Liver (tissue), 9 donors: ENCODE results near the gene TAAR5. TPM values are rescaled to one million over a fixed set of nuclear protein-coding genes. Genes with fewer than 3 reads are reported as not detected.

Source experiments
- DNase-seq: peaks from one replicate; pipeline ENCODE4 v3.0.0-alpha.2; 2017; ENCODE audit warnings: low spot score
- H3K27ac ChIP-seq, 2 donors: one replicate each; pipeline ENCODE4 v1.7.0; 2013; ENCODE audit warnings: inconsistent platforms in 2 of 2, low read length in 2 of 2, control low read depth in 1 of 2, low read depth in 1 of 2, mild to moderate bottlenecking in 1 of 2
- H3K27me3 ChIP-seq, 4 donors: one replicate each; pipeline versions ENCODE4 v1.6.1 to v1.7.0; 2013; ENCODE audit warnings: low read length in 3 of 4, inconsistent platforms in 1 of 4, mild to moderate bottlenecking in 1 of 4, moderate library complexity in 1 of 4; ENCODE audit not compliant: control insufficient read depth in 4 of 4, insufficient read depth in 4 of 4
- H3K36me3 ChIP-seq, 4 donors: one replicate each; pipeline versions ENCODE4 v1.6.1 to v1.7.0; 2013; ENCODE audit warnings: low read length in 3 of 4, mild to moderate bottlenecking in 3 of 4, low read depth in 1 of 4, moderate library complexity in 1 of 4; ENCODE audit not compliant: control insufficient read depth in 4 of 4, insufficient read depth in 3 of 4
- H3K4me1 ChIP-seq, 4 donors: one replicate each; pipeline versions ENCODE4 v1.6.1 to v1.7.0; 2013; ENCODE audit warnings: low read length in 3 of 4, mild to moderate bottlenecking in 3 of 4, moderate library complexity in 1 of 4; ENCODE audit not compliant: control insufficient read depth in 4 of 4, insufficient read depth in 4 of 4
- H3K4me3 ChIP-seq, 3 donors: one replicate each; pipeline versions ENCODE4 v1.6.1 to v1.7.0; 2013; ENCODE audit warnings: low read length in 3 of 3, control low read depth in 1 of 3, low read depth in 1 of 3, mild to moderate bottlenecking in 1 of 3
- H3K9ac ChIP-seq, 2 donors: one replicate each; pipeline ENCODE4 v1.7.0; 2013; ENCODE audit warnings: low read length in 2 of 2, mild to moderate bottlenecking in 2 of 2, moderate library complexity in 2 of 2, control low read depth in 1 of 2, low read depth in 1 of 2
- H3K9me3 ChIP-seq, 4 donors: one replicate each; pipeline versions ENCODE4 v1.6.1 to v1.7.0; 2013; ENCODE audit warnings: low read length in 3 of 4; ENCODE audit not compliant: control insufficient read depth in 4 of 4
- ATF3 ChIP-seq: IDR thresholded peaks from 2 replicates; pipeline ENCODE4 v1.6.1; 2016; ENCODE audit warnings: antibody characterized with exemption
- CTCF ChIP-seq: fragments of 150-350 bp; IDR thresholded peaks from 2 replicates; pipeline ENCODE4 v1.5.1; 2017; ENCODE audit warnings: improper control_type of control experiment, low read depth, low read length; ENCODE audit not compliant: missing input control
- EGR1 ChIP-seq, 2 donors: IDR thresholded peaks; 2 replicates each; pipeline ENCODE4 v1.6.1; 2016 to 2018; ENCODE audit warnings: antibody characterized with exemption in 2 of 2, low read depth in 2 of 2
- FOXA1 ChIP-seq: IDR thresholded peaks from 2 replicates; pipeline ENCODE4 v1.6.1; 2016; ENCODE audit warnings: antibody characterized with exemption
- FOXA2 ChIP-seq: IDR thresholded peaks from 2 replicates; pipeline ENCODE4 v1.6.1; 2016; ENCODE audit warnings: antibody characterized with exemption
- GABPA ChIP-seq, 2 donors: IDR thresholded peaks in 1 of 2; conservative IDR thresholded peaks in 1 of 2; 2 replicates each; pipeline ENCODE4 v1.6.1; 2016; ENCODE audit warnings: antibody characterized with exemption in 2 of 2, mild to moderate bottlenecking in 1 of 2, moderate library complexity in 1 of 2
- HNF4A ChIP-seq, 2 donors: conservative IDR thresholded peaks; 2 replicates each; pipeline ENCODE4 v1.6.1; 2016; ENCODE audit warnings: antibody characterized with exemption in 2 of 2, mild to moderate bottlenecking in 2 of 2
- HNF4G ChIP-seq: IDR thresholded peaks from 2 replicates; pipeline ENCODE4 v1.6.1; 2016; ENCODE audit warnings: antibody characterized with exemption
- JUND ChIP-seq, 2 donors: IDR thresholded peaks; 2 replicates each; pipeline ENCODE4 v1.6.1; 2016; ENCODE audit warnings: antibody characterized with exemption in 2 of 2
- MAX ChIP-seq: IDR thresholded peaks from 2 replicates; pipeline ENCODE4 v1.6.1; 2016; ENCODE audit warnings: antibody characterized with exemption
- NR2F2 ChIP-seq: IDR thresholded peaks from 2 replicates; pipeline ENCODE4 v1.6.1; 2016; ENCODE audit warnings: antibody characterized with exemption
- RAD21 ChIP-seq, 2 donors: IDR thresholded peaks; 2 replicates each; pipeline ENCODE4 v1.6.1; 2016; ENCODE audit warnings: antibody characterized with exemption in 2 of 2, mild to moderate bottlenecking in 2 of 2
- REST ChIP-seq: IDR thresholded peaks from 2 replicates; pipeline ENCODE4 v1.6.1; 2016; ENCODE audit warnings: antibody characterized with exemption, mild to moderate bottlenecking
- RXRA ChIP-seq, 2 donors: IDR thresholded peaks; 2 replicates each; pipeline ENCODE4 v1.6.1; 2017 to 2018; ENCODE audit warnings: antibody characterized with exemption in 2 of 2, mild to moderate bottlenecking in 1 of 2
- SP1 ChIP-seq: IDR thresholded peaks from 2 replicates; pipeline ENCODE4 v1.6.1; 2018; ENCODE audit warnings: antibody characterized with exemption, mild to moderate bottlenecking
- TAF1 ChIP-seq: conservative IDR thresholded peaks from 2 replicates; pipeline ENCODE4 v1.6.1; 2016; ENCODE audit warnings: antibody characterized with exemption, mild to moderate bottlenecking
- YY1 ChIP-seq: IDR thresholded peaks from 2 replicates; pipeline ENCODE4 v1.6.1; 2016; ENCODE audit warnings: antibody characterized with exemption, mild to moderate bottlenecking
- ZBTB33 ChIP-seq: IDR thresholded peaks from 2 replicates; pipeline ENCODE4 v1.6.1; 2016; ENCODE audit warnings: antibody characterized with exemption
- WGBS: extraction: QIAGEN DNeasy Blood & Tissue Kit; methylation state at CpG from one replicate; pipeline ENCODE4 v1.1.7; 2013; 5-methylcytosine and 5-hydroxymethylcytosine counted together
- polyA plus RNA-seq, 2 donors: library from polyadenylated mRNA; stranded (reverse) in 1 of 2; unstranded in 1 of 2; fragments of 200-250 nt in 1 of 2; fragments of >200 nt in 1 of 2; fragmentation: Nextera tagmentation in 1 of 2; extraction: Ambion mirVana in 1 of 2; gene quantifications; one replicate each; pipeline versions ENCODE4 v1.2.1 to v1.2.3, GENCODE V29; 2013 to 2015
- total RNA-seq, 2 donors: library from RNA; depleted of rRNA; stranded (reverse); fragments of >200 nt; gene quantifications; one replicate each; pipeline ENCODE4 v1.2.3, GENCODE V29; 2014
- donor health status: healthy.
- donor health status: healthy.
- donor health status: healthy.
- donor health status: healthy.
- donor health status: healthy.

Gene TAAR5
- total and polyA plus RNA-seq, 4 donors: not detected

- TF ChIP-seq JUND (IDR thresholded peaks at IDR 0.05) (no peak), NR2F2 (no peak), SP1 (no peak), GABPA (IDR thresholded peaks at IDR 0.05 in 1 of 2, conservative IDR thresholded peaks at IDR 0.05 in 1 of 2) (no peak)
Measured at GRCh38 chr6:132551214-132551613, 38.3 kb downstream of the TAAR5 start (continued).

GRCh38 chr6:132548746-132549463 is 40.6 kb downstream of the TAAR5 start:
- WGBS: 92% methylated on average over 4 of the region's 4 CpGs
- Histone ChIP-seq H3K4me1 (no peaks in the 10 kb centered on the region), H3K36me3 (no peaks in the 10 kb centered on the region), H3K9me3 (no peaks in the 10 kb centered on the region), H3K27ac (no peak overlapping the region), H3K4me3 (no peak overlapping the region), H3K9ac (no peak overlapping the region), H3K27me3 (no peaks in the 10 kb centered on the region)
- TF ChIP-seq GABPA (IDR thresholded peaks at IDR 0.05 in 1 of 2, conservative IDR thresholded peaks at IDR 0.05 in 1 of 2) (no peak), HNF4G (no peak), FOXA1 (no peak), NR2F2 (no peak), MAX (no peak), HNF4A (conservative IDR thresholded peaks at IDR 0.05) (no peak)
- no peak for DNase-seq

- Histone ChIP-seq H3K4me3 (no peak overlapping the region), H3K27me3 (no peaks in the 10 kb centered on the region)
- TF ChIP-seq TAF1 (no peak), ATF3 (no peak), SP1 (no peak), RAD21 (IDR thresholded peaks at IDR 0.05) (no peak), CTCF (no peak), MAX (no peak), REST (no peak), FOXA1 (no peak), HNF4G (no peak), JUND (IDR thresholded peaks at IDR 0.05) (no peak), GABPA (IDR thresholded peaks at IDR 0.05 in 1 of 2, conservative IDR thresholded peaks at IDR 0.05 in 1 of 2) (no peak), HNF4A (conservative IDR thresholded peaks at IDR 0.05) (no peak), RXRA (IDR thresholded peaks at IDR 0.05) (no peak), YY1 (no peak), FOXA2 (no peak), EGR1 (IDR thresholded peaks at IDR 0.05; ENCODE audit: low read depth in 2 of 2) (no peak), NR2F2 (no peak), ZBTB33 (no peak)
Measured at GRCh38 chr6:132544826-132545225, 44.7 kb downstream of the TAAR5 start.

More at GRCh38 chr6:132544826-132545225, 44.7 kb downstream of the TAAR5 start:
- DNase-seq: no peak
- Histone ChIP-seq H3K36me3 (no peaks in the 10 kb centered on the region), H3K9me3 (no peaks in the 10 kb centered on the region), H3K9ac (no peak overlapping the region), H3K4me1 (no peaks in the 10 kb centered on the region), H3K27ac (no peak overlapping the region)
